Common myeloid progenitor, CD34-positive (primary cell): ENCODE results near the gene SLC30A1.
"Not testable (repeated sequence)": the region's sequence is repeated elsewhere in the genome, so short reads cannot be mapped to it uniquely, and the experiment has no call there.

Source experiments
- CTCF ChIA-PET: fragments of 350-600 bp; sonication (Branson Sonifier 250); formaldehyde crosslinking; loops from one replicate; lab custom pipeline; 2021; ENCODE audit warnings: antibody characterized with exemption; lab: Charles Lee
- POLR2A ChIA-PET: fragments of 350-600 bp; sonication (Branson Sonifier 250); formaldehyde crosslinking; loops from one replicate; lab custom pipeline; 2021; ENCODE audit warnings: antibody characterized with exemption; lab: Charles Lee
- DNase-seq, 3 donors: peaks; one replicate each; pipeline versions ENCODE4 v3.0.0 to v3.0.0-alpha.2; 2013
- H3K27ac ChIP-seq, 2 experiments: 1 replicate in 1 of 2; 2 replicates in 1 of 2; pipeline ENCODE4 v1.7.0; 2013; ENCODE audit warnings: inconsistent platforms in 2 of 2, low read length in 2 of 2, mild to moderate bottlenecking in 2 of 2, low read depth in 1 of 2, moderate library complexity in 1 of 2; ENCODE audit not compliant: severe bottlenecking in 2 of 2, insufficient read depth in 1 of 2, poor library complexity in 1 of 2
- H3K27me3 ChIP-seq, 5 experiments: replicated peaks in 2 of 5; 1 replicate in 3 of 5; 2 replicates in 2 of 5; pipeline versions ENCODE4 v1.6.1 to v1.7.0; 2013; ENCODE audit warnings: low read length in 4 of 5, mild to moderate bottlenecking in 2 of 5, moderate library complexity in 2 of 5, inconsistent platforms in 1 of 5; ENCODE audit not compliant: insufficient read depth in 5 of 5, control insufficient read depth in 4 of 5
- H3K36me3 ChIP-seq, 4 experiments: 1 replicate in 2 of 4; 2 replicates in 2 of 4; pipeline versions ENCODE4 v1.6.1 to v1.7.0; 2013; ENCODE audit warnings: low read length in 3 of 4, control low read depth in 1 of 4, mild to moderate bottlenecking in 1 of 4; ENCODE audit not compliant: control insufficient read depth in 4 of 4, insufficient read depth in 4 of 4
- H3K4me1 ChIP-seq, 4 experiments: 1 replicate in 3 of 4; 2 replicates in 1 of 4; pipeline versions ENCODE4 v1.6.1 to v1.7.1; 2013; ENCODE audit warnings: low read length in 3 of 4, mild to moderate bottlenecking in 3 of 4, control low read depth in 1 of 4, inconsistent platforms in 1 of 4, moderate library complexity in 1 of 4; ENCODE audit not compliant: control insufficient read depth in 4 of 4, insufficient read depth in 4 of 4; ENCODE audit errors: control extremely low read depth in 1 of 4
- H3K4me3 ChIP-seq, 7 experiments: 1 replicate in 4 of 7; 2 replicates in 3 of 7; pipeline versions ENCODE4 v1.5.1 to v1.7.0; 2013; ENCODE audit warnings: mild to moderate bottlenecking in 7 of 7, low read length in 6 of 7, moderate library complexity in 6 of 7, inconsistent platforms in 2 of 7, low read depth in 2 of 7, control low read depth in 1 of 7; ENCODE audit not compliant: insufficient read depth in 4 of 7, control insufficient read depth in 1 of 7; ENCODE audit errors: extremely low read depth in 1 of 7
- H3K9me3 ChIP-seq, 5 experiments: 1 replicate in 4 of 5; 2 replicates in 1 of 5; pipeline versions ENCODE4 v1.6.1 to v1.7.1; 2013; ENCODE audit warnings: low read length in 4 of 5, mild to moderate bottlenecking in 2 of 5, inconsistent platforms in 1 of 5, low read depth in 1 of 5, moderate library complexity in 1 of 5; ENCODE audit not compliant: control insufficient read depth in 4 of 5, insufficient read depth in 2 of 5; ENCODE audit errors: control extremely low read depth in 1 of 5
- WGBS: methylation state at CpG from one replicate; pipeline ENCODE4 v1.1.5; 2013; ENCODE audit not compliant: insufficient coverage; 5-methylcytosine and 5-hydroxymethylcytosine counted together

Gene SLC30A1

DNA sequence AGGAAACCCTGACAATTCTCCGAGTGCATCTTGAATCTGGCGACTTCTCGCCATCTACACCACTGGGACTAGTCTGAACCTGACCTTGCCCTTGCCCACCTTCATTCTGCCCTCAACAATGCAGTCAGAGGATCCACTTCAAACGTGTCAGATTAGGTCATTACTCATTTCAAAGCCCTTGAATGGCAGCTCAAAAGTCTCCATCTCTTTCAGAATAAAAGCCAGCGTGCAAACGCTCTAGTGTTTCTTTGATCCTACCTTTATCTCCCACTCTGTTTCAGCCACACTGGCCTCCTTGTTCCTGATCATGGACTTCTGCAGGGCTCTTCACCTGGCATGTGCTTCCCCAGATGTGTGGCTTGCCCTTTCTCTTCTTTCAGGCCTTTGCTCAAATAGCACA, 31.3 kb downstream of the SLC30A1 start:
- no peaks in the 10 kb centered on the region for H3K9me3 ChIP-seq
- ChIA-PET POLR2A (no interaction called here), CTCF (interaction anchor here (0.6 kb wide), 1 partner anchor 188 kb away, joined by 3 read pairs; no protein-coding TSS in a partner anchor)
- H3K4me1 ChIP-seq: no peaks in the 10 kb centered on the region
- 96% methylated on average over 4 of the region's 6 CpGs for WGBS
- no peaks in the 10 kb centered on the region for H3K36me3 ChIP-seq
- DNase-seq: no peak
- no peak overlapping the region for H3K4me3 ChIP-seq
- H3K27me3 ChIP-seq: no peaks in the 10 kb centered on the region
- no peak overlapping the region for H3K27ac ChIP-seq

DNA sequence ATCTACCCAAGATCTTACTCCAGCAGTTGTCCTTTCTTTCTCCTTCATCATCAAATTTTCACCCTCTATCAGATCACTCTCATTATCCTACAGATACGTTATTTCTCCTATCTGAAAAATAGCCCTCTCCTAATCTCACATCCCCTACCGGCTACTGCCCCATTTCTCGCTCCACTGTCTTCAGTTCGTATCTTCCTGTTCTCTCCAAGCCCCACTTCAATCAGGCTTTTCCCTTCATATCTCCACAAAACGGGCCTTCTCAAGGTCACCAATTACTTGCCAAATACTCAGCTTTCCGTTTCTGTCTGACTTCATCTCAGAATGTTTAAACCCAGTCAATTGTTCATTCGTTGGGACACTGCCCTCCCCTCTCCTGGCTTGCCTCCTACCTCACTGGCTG, 32.4 kb downstream of the SLC30A1 start:
- WGBS: 92% methylated on average over 7 of the region's 7 CpGs
- POLR2A ChIA-PET: no interaction called here
- CTCF ChIA-PET: no interaction called here

GRCh38 chr1:211543025-211543424, 35.9 kb downstream of the SLC30A1 start:
- POLR2A ChIA-PET: interaction anchor here (0.6 kb wide), 1 partner anchor 225 kb away, joined by 4 read pairs; no protein-coding TSS in a partner anchor

More for the DNA sequence above, 32.4 kb downstream of the SLC30A1 start:
- H3K27me3 ChIP-seq: no peaks in the 10 kb centered on the region
- DNase-seq: no peak
- no peaks in the 10 kb centered on the region for H3K4me1 ChIP-seq
- H3K9me3 ChIP-seq: no peaks in the 10 kb centered on the region
- no peak overlapping the region for H3K4me3 ChIP-seq
- no peak overlapping the region for H3K27ac ChIP-seq
- H3K36me3 ChIP-seq: no peaks in the 10 kb centered on the region

DNA sequence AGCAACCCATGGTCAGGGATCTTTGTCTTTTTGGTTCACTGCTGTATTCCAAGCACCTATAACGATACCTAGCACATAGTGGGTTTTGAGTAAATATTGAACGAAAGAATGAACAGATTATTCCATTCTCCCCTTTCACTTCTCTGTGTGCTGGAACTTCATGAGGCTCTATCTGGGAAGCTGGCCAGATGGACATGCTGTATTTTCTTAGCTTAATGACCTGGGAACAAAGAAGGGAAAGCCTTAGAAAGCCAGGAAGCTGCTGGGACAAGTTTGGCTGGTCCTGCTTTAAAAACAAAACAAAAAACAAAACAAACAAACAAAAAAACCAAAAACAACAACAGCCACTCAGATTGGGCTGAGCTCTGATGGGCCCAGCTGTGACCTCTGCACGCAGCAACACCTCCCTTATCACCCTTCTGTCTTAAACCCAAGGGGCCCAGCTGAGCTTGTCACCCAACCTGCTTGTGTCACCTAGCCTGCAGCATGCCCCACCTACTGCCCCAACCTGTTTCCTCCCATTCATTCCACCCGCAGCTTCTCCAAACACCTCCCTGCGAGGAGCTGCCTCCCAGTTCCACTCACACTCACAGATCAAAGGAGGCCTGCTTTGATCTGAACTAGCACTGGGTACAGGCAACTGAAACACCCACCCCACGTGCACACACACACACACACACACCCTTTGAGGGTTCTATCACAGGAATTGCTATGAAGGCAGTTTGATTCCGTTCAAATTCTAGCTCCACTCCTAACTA, 37.1 kb downstream of the SLC30A1 start:
- Histone ChIP-seq H3K9me3 (peaks cover 0 to 4% (median 3%) of the 10 kb centered on the region in 5 experiments), H3K36me3 (no peaks in the 10 kb centered on the region), H3K27ac (no peak overlapping the region), H3K27me3 (no peaks in the 10 kb centered on the region), H3K4me3 (no peak overlapping the region), H3K4me1 (no peaks in the 10 kb centered on the region)
- POLR2A ChIA-PET: no interaction called here
- no peak for DNase-seq
- 95% methylated on average over 3 of the region's 7 CpGs for whole genome bisulfite sequencing
- CTCF ChIA-PET: interaction anchor here (1.4 to 1.7 kb wide), 3 partner anchors 12 to 24 kb away, joined by 3 to 5 read pairs (median 4); no protein-coding TSS in a partner anchor

More at GRCh38 chr1:211543025-211543424, 35.9 kb downstream of the SLC30A1 start:
- Histone ChIP-seq H3K27me3 (no peaks in the 10 kb centered on the region), H3K36me3 (no peaks in the 10 kb centered on the region), H3K4me3 (no peak overlapping the region), H3K4me1 (no peaks in the 10 kb centered on the region), H3K9me3 (peaks cover 0 to 4% (median 3%) of the 10 kb centered on the region in 5 experiments), H3K27ac (no peak overlapping the region)
- WGBS: 95% methylated on average over 2 of the region's 4 CpGs
- CTCF ChIA-PET: interaction anchor here (0.6 to 1.5 kb wide), 3 partner anchors 16 to 46 kb away, joined by 3 read pairs; no protein-coding TSS in a partner anchor
- DNase-seq: no peak

DNA sequence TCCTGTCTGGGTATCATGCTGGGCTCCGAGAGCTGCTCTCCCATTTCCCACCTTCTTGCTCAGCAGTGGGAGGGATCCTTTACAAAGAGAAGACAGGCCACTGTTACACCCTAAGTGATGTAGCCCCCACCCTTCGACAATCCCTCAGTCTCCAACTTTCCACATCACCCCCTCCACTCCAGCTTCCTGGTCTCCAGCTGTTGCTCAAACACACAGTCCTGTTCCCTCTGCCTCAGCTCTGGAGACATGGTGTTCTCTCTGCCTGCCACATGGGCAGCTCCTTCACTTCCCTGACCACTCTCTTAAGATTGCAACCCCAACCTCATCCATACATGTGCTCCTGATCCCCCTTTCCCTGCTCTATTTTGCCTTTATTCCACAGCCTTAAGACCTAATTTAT, 37.7 kb downstream of the SLC30A1 start:
- Histone ChIP-seq H3K27ac (no peak overlapping the region), H3K4me1 (no peaks in the 10 kb centered on the region), H3K27me3 (no peaks in the 10 kb centered on the region), H3K9me3 (peaks cover 0 to 4% (median 3%) of the 10 kb centered on the region in 5 experiments), H3K36me3 (no peaks in the 10 kb centered on the region), H3K4me3 (no peak overlapping the region)
- 100% methylated on average over 1 of the region's 2 CpGs for WGBS
- CTCF ChIA-PET: interaction anchor here (1.4 to 1.7 kb wide), 3 partner anchors 11 to 24 kb away, joined by 3 to 5 read pairs (median 4); no protein-coding TSS in a partner anchor
- POLR2A ChIA-PET: no interaction called here
- no peak for DNase-seq

GRCh38 chr1:211540824-211541223, 38.1 kb downstream of the SLC30A1 start:
- H3K27me3 ChIP-seq, H3K4me3 ChIP-seq, H3K4me1 ChIP-seq, POLR2A ChIA-PET, H3K27ac ChIP-seq, H3K9me3 ChIP-seq, H3K36me3 ChIP-seq, DNase-seq: not testable (repeated sequence)
- 100% methylated on average over 1 of the region's 1 CpG for WGBS
- CTCF ChIA-PET: interaction anchor here (1.4 to 1.7 kb wide), 3 partner anchors 11 to 23 kb away, joined by 3 to 5 read pairs (median 4); no protein-coding TSS in a partner anchor

DNA sequence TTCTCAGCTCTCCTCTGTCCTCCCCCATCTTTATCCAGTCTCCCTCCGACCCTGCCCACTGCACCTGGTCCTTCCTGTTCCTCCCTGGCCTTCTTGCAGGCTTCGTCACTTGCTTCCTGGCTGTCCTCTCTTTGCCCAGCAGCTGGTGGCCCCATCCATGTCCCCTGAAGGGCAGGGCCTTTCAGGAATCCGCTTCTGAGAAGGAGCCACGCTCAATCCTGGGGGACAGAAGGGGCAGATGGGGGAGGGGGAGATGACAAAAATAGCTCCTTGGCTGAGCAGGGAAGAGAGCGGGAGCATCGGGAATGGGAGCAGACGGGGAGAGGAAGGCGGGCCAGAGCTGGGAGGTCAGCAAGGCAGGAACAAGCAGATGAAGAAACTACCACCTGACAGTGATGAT, 40.7 kb downstream of the SLC30A1 start:
- Histone ChIP-seq H3K9me3 (peaks cover 0 to 4% (median 3%) of the 10 kb centered on the region in 5 experiments), H3K4me3 (no peak overlapping the region), H3K27me3 (no peaks in the 10 kb centered on the region), H3K27ac (no peak overlapping the region), H3K36me3 (no peaks in the 10 kb centered on the region), H3K4me1 (no peaks in the 10 kb centered on the region)
- ChIA-PET POLR2A (no interaction called here), CTCF (no interaction called here)
- no peak for DNase-seq
- 90% methylated on average over 7 of the region's 8 CpGs for WGBS
